IMR-90 (cell line): ENCODE results near the gene MAB21L3.

ENCODE experiments used
- CEBPB ChIP-seq: IDR thresholded peaks from 2 replicates; pipeline ENCODE4 v1.6.1; 2012; ENCODE audit warnings: low read depth, low read length, improper control_type of control experiment
- CHD1 ChIP-seq: IDR thresholded peaks from 2 replicates; pipeline ENCODE4 v1.6.1; 2012; ENCODE audit warnings: low read depth, low read length, improper control_type of control experiment
- CTCF ChIP-seq: conservative IDR thresholded peaks from 2 replicates; pipeline ENCODE4 v1.5.1; 2012; ENCODE audit warnings: mild to moderate bottlenecking, low read depth, low read length, improper control_type of control experiment
- FOS ChIP-seq: fragments of 150-350 bp; IDR thresholded peaks from 2 replicates; pipeline ENCODE4 v1.6.1; 2016; ENCODE audit warnings: low read depth, low read length
- MAFK ChIP-seq: IDR thresholded peaks from 2 replicates; pipeline ENCODE4 v1.6.1; 2012; ENCODE audit warnings: low read depth, low read length, improper control_type of control experiment
- MAZ ChIP-seq: IDR thresholded peaks from 2 replicates; pipeline ENCODE4 v1.6.1; 2012; ENCODE audit warnings: low read depth, mild to moderate bottlenecking, low read length, improper control_type of control experiment, moderate library complexity, borderline replicate concordance
- NFE2L2 ChIP-seq: fragments of 150-350 bp; IDR thresholded peaks from 2 replicates; pipeline ENCODE4 v1.6.1; 2016; ENCODE audit warnings: low read depth, mild to moderate bottlenecking, low read length
- POLR2A ChIP-seq: IDR thresholded peaks from 2 replicates; pipeline ENCODE4 v1.6.1; 2012; ENCODE audit warnings: mild to moderate bottlenecking, low read depth, low read length
- RAD21 ChIP-seq: IDR thresholded peaks from 2 replicates; pipeline ENCODE4 v1.6.1; 2012; ENCODE audit warnings: low read length, improper control_type of control experiment
- RFX5 ChIP-seq: IDR thresholded peaks from 2 replicates; pipeline ENCODE4 v1.8.0; 2012; ENCODE audit warnings: low read depth, mild to moderate bottlenecking, low read length, moderate library complexity
- USF2 ChIP-seq: fragments of 150-350 bp; IDR thresholded peaks from 2 replicates; pipeline ENCODE4 v1.6.1; 2017; ENCODE audit warnings: mild to moderate bottlenecking, antibody characterized with exemption, low read length, low read depth

- TF ChIP-seq RAD21 (no peak), CHD1 (no peak), CTCF (no peak), USF2 (no peak), CEBPB (peak; percentile 54), RFX5 (no peak), MAFK (no peak), MAZ (no peak), POLR2A (no peak), NFE2L2 (no peak), FOS (no peak)
Measured at GRCh38 chr1:116113615-116114014, 2.4 kb downstream of the MAB21L3 start.
